GM12878 (cell line): ENCODE measurements around the gene NFIX. TPM values are rescaled to one million over a fixed set of nuclear protein-coding genes. Genes with fewer than 3 reads are reported as not detected.
A peak's percentile ranks its signal among the peaks of the same experiment; 100 is the strongest.

Experiments
- ASH2L ChIP-seq: fragments of 300-600, 200-600 bp; sonication (generic); IDR thresholded peaks from 2 replicates; pipeline ENCODE4 v1.6.1; 2017; ENCODE audit warnings: low read depth, mild to moderate bottlenecking, borderline replicate concordance
- BCL11A ChIP-seq: IDR thresholded peaks from 2 replicates; pipeline ENCODE4 v1.6.1; 2011; ENCODE audit warnings: low read depth, low read length
- CBX5 ChIP-seq: sonication (generic); IDR thresholded peaks from 2 replicates; pipeline ENCODE4 v1.6.1; 2016; ENCODE audit warnings: low read depth, moderate library complexity, mild to moderate bottlenecking, inconsistent platforms
- DPF2 ChIP-seq: fragments of 450-650 bp; IDR thresholded peaks from 2 replicates; pipeline ENCODE4 v1.6.1; 2017; ENCODE audit warnings: mild to moderate bottlenecking
- EED ChIP-seq: sonication (generic); IDR thresholded peaks from 2 replicates; pipeline ENCODE4 v1.6.1; 2016; ENCODE audit warnings: antibody characterized with exemption, low read depth
- FOS ChIP-seq: IDR thresholded peaks from 3 replicates; pipeline ENCODE4 v1.6.1; 2011; ENCODE audit warnings: borderline replicate concordance; ENCODE audit not compliant: insufficient read length; ENCODE audit errors: extremely low read depth
- FOXK2 ChIP-seq: fragments of 450-650 bp; IDR thresholded peaks from 2 replicates; pipeline ENCODE4 v1.6.1; 2017; ENCODE audit warnings: mild to moderate bottlenecking, moderate library complexity
- GATAD2B ChIP-seq: fragments of 450-650 bp; conservative IDR thresholded peaks from 2 replicates; pipeline ENCODE4 v1.6.1; 2017; ENCODE audit warnings: low read depth, mild to moderate bottlenecking, moderate library complexity
- IKZF1 ChIP-seq: fragments of 450-650 bp; conservative IDR thresholded peaks from 2 replicates; pipeline ENCODE4 v1.6.1; 2017; ENCODE audit warnings: antibody characterized with exemption, mild to moderate bottlenecking
- IRF5 ChIP-seq: fragments of 450-650 bp; IDR thresholded peaks from 2 replicates; pipeline ENCODE4 v1.6.1; 2017; ENCODE audit warnings: borderline replicate concordance
- MTA3 ChIP-seq: IDR thresholded peaks from 2 replicates; pipeline ENCODE4 v1.6.1; 2012; ENCODE audit warnings: low read length, inconsistent platforms, borderline replicate concordance
- NBN ChIP-seq: fragments of 450-650 bp; IDR thresholded peaks from 2 replicates; pipeline ENCODE4 v1.6.1; 2016
- NFYA ChIP-seq: IDR thresholded peaks from 2 replicates; pipeline ENCODE4 v1.6.1; 2011; ENCODE audit warnings: low read depth, mild to moderate bottlenecking, low read length, improper control_type of control experiment, borderline replicate concordance
- NRF1 ChIP-seq: conservative IDR thresholded peaks from 2 replicates; pipeline ENCODE4 v1.6.1; 2011; ENCODE audit warnings: mild to moderate bottlenecking, low read depth, low read length, improper control_type of control experiment
- POLR2A ChIP-seq: IDR thresholded peaks from 2 replicates; pipeline ENCODE4 v1.6.1; 2011; ENCODE audit warnings: low read depth, mild to moderate bottlenecking, low read length
- RUNX3 ChIP-seq: IDR thresholded peaks from 2 replicates; pipeline ENCODE4 v1.6.1; 2012; ENCODE audit warnings: low read length, inconsistent platforms
- SIN3A ChIP-seq: IDR thresholded peaks from 2 replicates; pipeline ENCODE4 v1.6.1; 2012; ENCODE audit warnings: low read depth, low read length, improper control_type of control experiment
- SMARCA5 ChIP-seq: fragments of 450-650 bp; IDR thresholded peaks from 2 replicates; pipeline ENCODE4 v1.6.1; 2017; ENCODE audit warnings: mild to moderate bottlenecking
- STAT3 ChIP-seq: IDR thresholded peaks from 2 replicates; pipeline ENCODE4 v1.6.1; 2011; ENCODE audit warnings: low read depth, low read length, improper control_type of control experiment
- SUZ12 ChIP-seq: fragments of 200-600 bp; sonication (generic); IDR thresholded peaks from one replicate; pipeline ENCODE4 v1.6.1; 2018; ENCODE audit warnings: antibody characterized with exemption, mild to moderate bottlenecking; ENCODE audit not compliant: unreplicated experiment
- TARDBP ChIP-seq: IDR thresholded peaks from 2 replicates; pipeline ENCODE4 v1.6.1; 2016; ENCODE audit warnings: borderline replicate concordance
- ZBED1 ChIP-seq: IDR thresholded peaks from 2 replicates; pipeline ENCODE4 v1.6.1; 2016; ENCODE audit warnings: borderline replicate concordance
- ZNF217 ChIP-seq: fragments of 450-650 bp; IDR thresholded peaks from 2 replicates; pipeline ENCODE4 v1.6.1; 2017; ENCODE audit warnings: antibody characterized with exemption, mild to moderate bottlenecking
- polyA plus RNA-seq, 11 experiments: library from polyadenylated mRNA; depleted of rRNA in 4 of 11; unstranded in 6 of 11; stranded (reverse) in 5 of 11; fragments of >200 nt; fragmentation: Nextera tagmentation in 4 of 11; fragmentation: Illumina TruSeq in 1 of 11; extraction: Ambion mirVana in 4 of 11; extraction: Trizol in 1 of 11; gene quantifications; 1 replicate in 1 of 11; 2 replicates in 10 of 11; pipeline versions ENCODE4 v1.2.1 to v1.2.3, GENCODE V29; 2011 to 2016; ENCODE audit warnings: inconsistent platforms in 2 of 11, missing spikeins in 2 of 11, low read depth in 1 of 11
- total RNA-seq, 4 experiments: library from RNA; depleted of rRNA in 3 of 4; stranded (reverse); fragments of >200 nt in 3 of 4; fragmentation: Illumina TruSeq in 1 of 4; extraction: Trizol in 1 of 4; gene quantifications; 2 replicates each; pipeline versions ENCODE4 v1.2.1 to v1.2.3, GENCODE V29; 2013 to 2021
- TF ChIP-seq, protein P1 (sequence below): fragments of 450-650 bp; IDR thresholded peaks from 2 replicates; pipeline ENCODE4 v1.6.1; 2016; ENCODE audit warnings: mild to moderate bottlenecking
- TF ChIP-seq, protein P2 (sequence below): IDR thresholded peaks from 2 replicates; pipeline ENCODE4 v1.6.1; 2012; ENCODE audit warnings: low read depth, low read length, improper control_type of control experiment

The NFIX gene
- total and polyA plus RNA-seq, 10 of the 15 experiments (the other 5 are each of a cell fraction or from before 2014, with no cell fraction given), result 0.02 to 2.2 (median 0.28) TPM

DNA sequence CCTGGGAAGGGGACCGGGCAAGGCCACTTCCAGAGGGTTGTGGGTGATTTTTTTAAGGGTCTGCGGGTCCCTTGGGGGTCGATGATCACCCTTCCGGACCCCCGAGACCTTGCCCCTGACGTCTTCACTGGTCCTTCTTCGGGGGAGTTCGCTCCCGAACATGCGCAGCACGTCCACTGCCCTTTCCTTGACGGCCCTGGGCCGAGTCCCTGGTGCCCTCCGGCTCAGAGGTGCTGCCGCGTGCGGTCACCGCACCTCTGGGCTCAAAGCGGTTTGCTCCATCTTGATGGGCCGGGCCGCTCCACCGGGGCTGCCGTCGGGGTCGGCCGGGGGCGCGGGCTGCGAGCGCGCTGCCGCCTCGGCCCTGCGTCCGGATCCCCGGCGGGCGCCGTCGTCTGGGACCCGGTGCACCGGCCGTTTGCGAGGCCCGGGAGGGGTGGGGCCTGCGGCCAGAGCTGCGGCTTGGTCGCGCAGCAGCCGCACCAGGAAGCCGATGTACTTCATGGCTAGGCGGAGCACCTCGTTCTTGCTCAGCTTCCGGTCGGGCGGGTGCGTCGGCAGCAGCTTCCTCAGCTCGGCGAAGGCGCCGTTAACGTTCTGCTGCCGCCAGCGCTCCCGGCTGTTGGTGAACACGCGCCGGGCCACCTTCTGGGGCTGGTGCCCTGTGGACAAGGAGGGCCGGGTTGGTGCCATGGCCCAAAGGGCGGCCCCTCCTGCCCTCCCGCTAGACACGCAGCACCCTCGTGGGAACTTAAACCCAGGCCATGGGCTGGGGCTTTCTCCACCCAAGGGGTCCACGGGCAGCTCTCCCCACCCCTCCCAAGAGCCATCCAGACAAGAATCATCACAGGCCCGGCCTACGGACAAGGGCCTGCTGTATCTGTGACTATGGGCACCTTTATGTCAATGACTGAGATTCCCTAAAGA is 104.1 kb downstream of the NFIX start (continued):
- TF ChIP-seq NFYA (no peak), SMARCA5 (0 out of 2 replicates have a peak, but pooled peaks have one; percentile 14), FOS (no peak), DPF2 (no peak), CBX5 (no peak), ASH2L (0 out of 2 replicates have a peak, but pooled peaks have one; percentile 87), NBN (no peak), ZNF217 (peak; percentile 60; the same call in 1 of the 2 replicates), STAT3 (no peak), EED (no peak), RUNX3 (peak; percentile 29), ZBED1 (no peak), IKZF1 (peak; percentile 63), SIN3A (no peak), SUZ12 (no peak), TARDBP (no peak), BCL11A (no peak), GATAD2B (peak; percentile 79), MTA3 (no peak), POLR2A (peak; percentile 53; the same call in 1 of the 2 replicates), IRF5 (no peak), FOXK2 (no peak), NRF1 (no peak)
- TF ChIP-seq, protein P1, sequence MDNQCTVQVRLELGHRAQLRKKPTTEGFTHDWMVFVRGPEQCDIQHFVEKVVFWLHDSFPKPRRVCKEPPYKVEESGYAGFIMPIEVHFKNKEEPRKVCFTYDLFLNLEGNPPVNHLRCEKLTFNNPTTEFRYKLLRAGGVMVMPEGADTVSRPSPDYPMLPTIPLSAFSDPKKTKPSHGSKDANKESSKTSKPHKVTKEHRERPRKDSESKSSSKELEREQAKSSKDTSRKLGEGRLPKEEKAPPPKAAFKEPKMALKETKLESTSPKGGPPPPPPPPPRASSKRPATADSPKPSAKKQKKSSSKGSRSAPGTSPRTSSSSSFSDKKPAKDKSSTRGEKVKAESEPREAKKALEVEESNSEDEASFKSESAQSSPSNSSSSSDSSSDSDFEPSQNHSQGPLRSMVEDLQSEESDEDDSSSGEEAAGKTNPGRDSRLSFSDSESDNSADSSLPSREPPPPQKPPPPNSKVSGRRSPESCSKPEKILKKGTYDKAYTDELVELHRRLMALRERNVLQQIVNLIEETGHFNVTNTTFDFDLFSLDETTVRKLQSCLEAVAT, result no peak
- TF ChIP-seq, protein P2, sequence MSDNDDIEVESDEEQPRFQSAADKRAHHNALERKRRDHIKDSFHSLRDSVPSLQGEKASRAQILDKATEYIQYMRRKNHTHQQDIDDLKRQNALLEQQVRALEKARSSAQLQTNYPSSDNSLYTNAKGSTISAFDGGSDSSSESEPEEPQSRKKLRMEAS, result peak; percentile 49; the same call in 1 of the 2 replicates
